Measurements from ENCODE around the gene CLEC5A.

GRCh38 chr7:141960687-141961422 is 14.1 kb upstream of the CLEC5A start:
- TF ChIP-seq CTCF (IDR thresholded peaks at IDR 0.05; ENCODE audit: low read depth, low read length) (no peak), POLR2A (IDR thresholded peaks at IDR 0.05; ENCODE audit: extremely low read depth, insufficient read length) (no peak)

Measured in NB4 (cell line).